Endothelial cell of umbilical vein (primary cell): Measurements from ENCODE around the gene SERF2. TPM values are rescaled to one million over a fixed set of nuclear protein-coding genes. Genes with fewer than 3 reads are reported as not detected.

Experiments used
- BruUV-seq: library from RNA; stranded (reverse); fragments of 400-500 nt; replicated peaks from 2 replicates; lab custom pipeline; 2021; lab: Mats Ljungman, UMichigan
- CTCF ChIA-PET: fragments of 300-600, 350-600 bp; sonication (Branson Sonifier 250); formaldehyde crosslinking; loops from one replicate; lab custom pipeline; 2021; ENCODE audit warnings: antibody characterized with exemption, inconsistent platforms; lab: Charles Lee
- POLR2A ChIA-PET: fragments of 300-600, 350-600 bp; sonication (Branson Sonifier 250); formaldehyde crosslinking; loops from one replicate; lab custom pipeline; 2021; ENCODE audit warnings: antibody characterized with exemption, inconsistent platforms; lab: Charles Lee
- DNase-seq: peaks from one replicate; pipeline ENCODE4 v3.0.0-alpha.2; 2011; ENCODE audit warnings: low read depth, low spot score
- FAIRE-seq: peaks from 2 replicates; lab custom pipeline; 2011; peaks lifted over from hg19 to GRCh38; lab: Jason Lieb, UNC
- H2AFZ ChIP-seq: 2 replicates; pipeline ENCODE4 v1.6.0; 2012; ENCODE audit warnings: low read depth, low read length, control low read depth, inconsistent platforms
- H3K27ac ChIP-seq: 2 replicates; pipeline ENCODE4 v1.5.1; 2011; ENCODE audit warnings: low read depth, mild to moderate bottlenecking, control low read depth, low read length, moderate library complexity; ENCODE audit not compliant: insufficient read depth
- H3K27me3 ChIP-seq, 2 experiments: 2 replicates each; pipeline versions ENCODE4 v1.6.0 to v1.6.1; 2011; ENCODE audit warnings: low read length in 2 of 2, mixed read lengths in 1 of 2; ENCODE audit not compliant: control insufficient read depth in 2 of 2, insufficient read depth in 2 of 2
- H3K36me3 ChIP-seq, 2 experiments: 2 replicates in 1 of 2; 3 replicates in 1 of 2; pipeline ENCODE4 v1.5.1; 2011; ENCODE audit warnings: low read length in 2 of 2, mild to moderate bottlenecking in 1 of 2, moderate library complexity in 1 of 2; ENCODE audit not compliant: control insufficient read depth in 2 of 2, insufficient read depth in 2 of 2; ENCODE audit errors: extremely low read depth in 1 of 2
- H3K4me1 ChIP-seq: 3 replicates; pipeline ENCODE4 v1.5.1; 2011; ENCODE audit warnings: mild to moderate bottlenecking, low read length; ENCODE audit not compliant: control insufficient read depth, insufficient read depth; ENCODE audit errors: extremely low read depth
- H3K4me2 ChIP-seq: 2 replicates; pipeline ENCODE4 v1.6.1; 2011; ENCODE audit warnings: low read length, control low read depth, mixed read lengths; ENCODE audit not compliant: insufficient read depth
- H3K4me3 ChIP-seq, 3 experiments: fragments of 200-600 bp in 1 of 3; sonication (generic), shearing (Covaris generic) in 1 of 3; replicated peaks in 1 of 3; 2 replicates each; pipeline ENCODE4 v1.5.1; 2011 to 2016; ENCODE audit warnings: control low read depth in 3 of 3, low read length in 3 of 3, mild to moderate bottlenecking in 2 of 3, inconsistent platforms in 1 of 3, low read depth in 1 of 3, moderate library complexity in 1 of 3; ENCODE audit not compliant: insufficient read depth in 1 of 3
- H3K79me2 ChIP-seq: 2 replicates; pipeline ENCODE4 v1.6.0; 2012; ENCODE audit warnings: low read length, inconsistent platforms; ENCODE audit not compliant: control insufficient read depth, insufficient read depth
- H3K9ac ChIP-seq: replicated peaks from 2 replicates; pipeline ENCODE3; 2011; ENCODE audit warnings: low read length, control low read depth; ENCODE audit not compliant: insufficient read depth; ENCODE audit errors: extremely low read depth
- H3K9me1 ChIP-seq: replicated peaks from 3 replicates; pipeline ENCODE4 v1.6.0; 2011; ENCODE audit warnings: mild to moderate bottlenecking, low read length; ENCODE audit not compliant: control insufficient read depth, insufficient read depth; ENCODE audit errors: extremely low read depth
- H3K9me3 ChIP-seq: replicated peaks from 2 replicates; pipeline ENCODE4 v1.5.1; 2012; ENCODE audit warnings: low read length, inconsistent platforms; ENCODE audit not compliant: control insufficient read depth, insufficient read depth
- H4K20me1 ChIP-seq: replicated peaks from 2 replicates; pipeline ENCODE3; 2011; ENCODE audit warnings: mild to moderate bottlenecking, low read length; ENCODE audit not compliant: control insufficient read depth, insufficient read depth; ENCODE audit errors: extremely low read depth
- EZH2 ChIP-seq: IDR thresholded peaks from 2 replicates; pipeline ENCODE4 v1.6.1; 2012; ENCODE audit warnings: borderline replicate concordance, low read depth, mild to moderate bottlenecking, moderate library complexity, low read length, inconsistent platforms; ENCODE audit not compliant: severe bottlenecking
- FOS ChIP-seq: IDR thresholded peaks from 2 replicates; pipeline ENCODE4 v1.6.1; 2011; ENCODE audit warnings: mild to moderate bottlenecking, low read length, moderate library complexity, borderline replicate concordance; ENCODE audit not compliant: insufficient read depth
- GATA2 ChIP-seq: IDR thresholded peaks from 2 replicates; pipeline ENCODE4 v1.7.0; 2011; ENCODE audit warnings: low read depth, mild to moderate bottlenecking, moderate library complexity, mixed read lengths, low read length; ENCODE audit not compliant: insufficient read length, insufficient read depth
- JUN ChIP-seq: IDR thresholded peaks from 2 replicates; pipeline ENCODE4 v1.6.1; 2011; ENCODE audit warnings: borderline replicate concordance, low read depth; ENCODE audit not compliant: insufficient read length, insufficient read depth
- MYC ChIP-seq: IDR thresholded peaks from one replicate; pipeline ENCODE4 v1.6.1; 2011; ENCODE audit warnings: mild to moderate bottlenecking, low read depth, low read length
- POLR2A ChIP-seq: IDR thresholded peaks from 2 replicates; pipeline ENCODE4 v1.6.1; 2012; ENCODE audit warnings: low read depth, mild to moderate bottlenecking, control low read depth, low read length
- POLR2AphosphoS5 ChIP-seq: IDR thresholded peaks from 2 replicates; pipeline ENCODE4 v1.6.1; 2012; ENCODE audit warnings: low read depth, mild to moderate bottlenecking, control low read depth, low read length, moderate library complexity; ENCODE audit not compliant: insufficient read depth
- dilution Hi-C: fragments of 300-500 bp; cut with MboI; formaldehyde crosslinking; loops from one replicate; pipeline ENCODE4 v1.15.0; 2019; ENCODE audit warnings: low sequenced_read_pairs; ENCODE audit not compliant: extremely low pct_ligation_motif_present
- intact Hi-C: fragments of 100-400 bp; cut with micrococcal nuclease; formaldehyde crosslinking; loops from one replicate; pipeline ENCODE4 v1.10.0; 2022
- polyA plus RNA-seq, 4 experiments: library from polyadenylated mRNA; depleted of rRNA in 3 of 4; stranded (reverse) in 3 of 4; unstranded in 1 of 4; fragments of >200 nt; gene quantifications; 2 replicates each; pipeline versions ENCODE4 v1.2.1 to v1.2.3, GENCODE V29; 2011 to 2012; ENCODE audit warnings: missing spikeins in 1 of 4
- total RNA-seq: library from RNA; stranded (reverse); gene quantifications from 2 replicates; pipeline ENCODE4 v1.2.3, GENCODE V29; 2021
- TF ChIP-seq, protein P1 (sequence below): IDR thresholded peaks from 2 replicates; pipeline ENCODE4 v1.6.1; 2011; ENCODE audit not compliant: insufficient read depth, insufficient read length
- TF ChIP-seq, protein P2 (sequence below), 2 donors: IDR thresholded peaks; 1 replicate in 1 of 2; 2 replicates in 1 of 2; pipeline ENCODE4 v1.5.1; 2011; ENCODE audit warnings: low read length in 2 of 2, mild to moderate bottlenecking in 2 of 2, moderate library complexity in 2 of 2, control low read depth in 1 of 2, inconsistent platforms in 1 of 2, low read depth in 1 of 2; ENCODE audit not compliant: insufficient read depth in 1 of 2; ENCODE audit errors: extremely low read depth in 1 of 2

Gene SERF2
- total and polyA plus RNA-seq, 2 donors (not counting 3 experiments of a cell fraction or from before 2014, with no cell fraction given): 970 to 1,481 TPM

DNA sequence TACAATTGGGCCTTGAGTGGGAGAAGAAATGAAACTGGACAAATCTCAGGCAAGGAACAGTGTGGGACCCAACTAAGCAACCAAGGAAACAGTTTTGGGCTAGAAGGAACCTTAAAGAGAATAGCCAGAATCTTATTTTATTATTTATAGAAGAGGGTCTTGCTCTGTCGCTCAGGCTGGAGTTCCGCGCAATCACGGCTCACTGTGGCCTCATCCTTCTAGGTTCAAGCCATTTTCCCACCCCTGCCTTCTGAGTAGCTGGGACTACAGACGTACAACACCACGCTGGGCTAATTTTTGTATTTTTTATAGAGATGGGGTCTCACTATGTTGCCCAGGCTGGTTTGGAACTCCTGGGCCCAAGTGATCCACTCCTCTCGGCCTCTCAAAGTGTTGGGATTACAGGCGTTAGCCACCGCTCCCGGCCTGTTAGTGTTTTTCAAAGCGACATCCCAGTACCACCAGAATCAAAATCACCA lies 33.9 kb downstream of the SERF2 start:
- ChIA-PET CTCF (no interaction called here), POLR2A (no interaction called here)
- Histone ChIP-seq H4K20me1 (no peaks in the 10 kb centered on the region), H3K36me3 (no peaks in the 10 kb centered on the region), H3K9me1 (no peaks in the 10 kb centered on the region), H3K4me1 (peaks cover 22% of the 10 kb centered on the region), H2AFZ (no peak overlapping the region), H3K27me3 (no peaks in the 10 kb centered on the region), H3K4me3 (no peak overlapping the region), H3K27ac (peak overlapping the region; percentile 54), H3K9ac (no peak overlapping the region), H3K9me3 (no peaks in the 10 kb centered on the region), H3K79me2 (peaks cover 56% of the 10 kb centered on the region), H3K4me2 (no peak overlapping the region)
- dilution Hi-C loops (no loop called here), intact Hi-C loops (no loop called here)
- FAIRE-seq: no peak
- DNase-seq: no peak
- BruUV-seq: no TSS peak
- TF ChIP-seq POLR2AphosphoS5 (no peak), EZH2 (no peak), MYC (no peak), JUN (no peak), POLR2A (no peak), GATA2 (no peak), FOS (no peak)
- TF ChIP-seq, protein P1, sequence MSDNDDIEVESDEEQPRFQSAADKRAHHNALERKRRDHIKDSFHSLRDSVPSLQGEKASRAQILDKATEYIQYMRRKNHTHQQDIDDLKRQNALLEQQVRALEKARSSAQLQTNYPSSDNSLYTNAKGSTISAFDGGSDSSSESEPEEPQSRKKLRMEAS: no peak
- TF ChIP-seq, protein P2, sequence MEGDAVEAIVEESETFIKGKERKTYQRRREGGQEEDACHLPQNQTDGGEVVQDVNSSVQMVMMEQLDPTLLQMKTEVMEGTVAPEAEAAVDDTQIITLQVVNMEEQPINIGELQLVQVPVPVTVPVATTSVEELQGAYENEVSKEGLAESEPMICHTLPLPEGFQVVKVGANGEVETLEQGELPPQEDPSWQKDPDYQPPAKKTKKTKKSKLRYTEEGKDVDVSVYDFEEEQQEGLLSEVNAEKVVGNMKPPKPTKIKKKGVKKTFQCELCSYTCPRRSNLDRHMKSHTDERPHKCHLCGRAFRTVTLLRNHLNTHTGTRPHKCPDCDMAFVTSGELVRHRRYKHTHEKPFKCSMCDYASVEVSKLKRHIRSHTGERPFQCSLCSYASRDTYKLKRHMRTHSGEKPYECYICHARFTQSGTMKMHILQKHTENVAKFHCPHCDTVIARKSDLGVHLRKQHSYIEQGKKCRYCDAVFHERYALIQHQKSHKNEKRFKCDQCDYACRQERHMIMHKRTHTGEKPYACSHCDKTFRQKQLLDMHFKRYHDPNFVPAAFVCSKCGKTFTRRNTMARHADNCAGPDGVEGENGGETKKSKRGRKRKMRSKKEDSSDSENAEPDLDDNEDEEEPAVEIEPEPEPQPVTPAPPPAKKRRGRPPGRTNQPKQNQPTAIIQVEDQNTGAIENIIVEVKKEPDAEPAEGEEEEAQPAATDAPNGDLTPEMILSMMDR (IDR thresholded peaks at IDR 0.05; ENCODE audit: extremely low read depth in 1 of 2, insufficient read depth in 1 of 2, low read depth in 1 of 2, low read length in 2 of 2): no peak
